Large intestine (tissue), 3 donors: ENCODE results near the gene RAD9A. TPM values are rescaled to one million over a fixed set of nuclear protein-coding genes. Genes with fewer than 3 reads are reported as not detected.

Experiments used
- DNase-seq, 2 donors: peaks; one replicate each; pipeline versions ENCODE4 v3.0.0 to v3.0.0-alpha.2; 2013
- H3K27ac ChIP-seq: one replicate; pipeline ENCODE4 v1.5.1; 2013; ENCODE audit warnings: low read length
- H3K27me3 ChIP-seq: 2 replicates; pipeline ENCODE4 v1.6.1; 2013; ENCODE audit warnings: low read length; ENCODE audit not compliant: control insufficient read depth, insufficient read depth
- H3K36me3 ChIP-seq: 2 replicates; pipeline ENCODE4 v1.6.1; 2013; ENCODE audit warnings: low read length; ENCODE audit not compliant: control insufficient read depth, insufficient read depth
- H3K4me1 ChIP-seq: one replicate; pipeline ENCODE4 v1.6.1; 2013; ENCODE audit warnings: low read length; ENCODE audit not compliant: control insufficient read depth, insufficient read depth
- H3K4me3 ChIP-seq: one replicate; pipeline ENCODE4 v1.5.1; 2013; ENCODE audit warnings: low read length
- H3K9me3 ChIP-seq: one replicate; pipeline ENCODE4 v1.6.1; 2013; ENCODE audit warnings: mild to moderate bottlenecking, low read depth, low read length, moderate library complexity; ENCODE audit not compliant: control insufficient read depth
- WGBS: methylation state at CpG from one replicate; pipeline ENCODE4 v1.1.5; 2013; ENCODE audit warnings: low lambda C conversion rate; ENCODE audit not compliant: insufficient coverage; 5-methylcytosine and 5-hydroxymethylcytosine counted together
- polyA plus RNA-seq: library from polyadenylated mRNA; unstranded; fragments of 120-200 nt; gene quantifications from one replicate; pipeline ENCODE4 v1.2.1, GENCODE V29; 2013

RAD9A gene
- polyA plus RNA-seq, 1 donor = 22.1 TPM

- Histone ChIP-seq H3K36me3 (peaks cover 6% of the 10 kb centered on the region), H3K27ac (peak overlapping the region; percentile 66), H3K4me3 (no peak overlapping the region), H3K9me3 (no peaks in the 10 kb centered on the region), H3K27me3 (no peaks in the 10 kb centered on the region), H3K4me1 (peaks cover 74% of the 10 kb centered on the region)
- no CpG with 5 or more reads among the region's 11 CpGs for WGBS
- DNase-seq = peak; percentile 80 to 86
Observed at GRCh38 chr11:67351275-67352005, 40.3 kb upstream of the RAD9A start.

- peak overlapping the region; percentile 74 for H3K4me3 ChIP-seq
- no peaks in the 10 kb centered on the region for H3K9me3 ChIP-seq
- WGBS = no CpG with 5 or more reads among the region's 25 CpGs
- no peaks in the 10 kb centered on the region for H3K27me3 ChIP-seq
- DNase-seq = no peak
- peak overlapping the region; percentile 94 for H3K27ac ChIP-seq
- H3K36me3 ChIP-seq = peaks cover 6% of the 10 kb centered on the region
- H3K4me1 ChIP-seq = peaks cover 75% of the 10 kb centered on the region
Observed at GRCh38 chr11:67352546-67353316, 39.1 kb upstream of the RAD9A start.

GRCh38 chr11:67353317-67354074 is 38.3 kb upstream of the RAD9A start, which contains the start of gene POLD4:
POLD4 (minus strand) TSS chr11:67353546; CDS start chr11:67353399, 147 bp downstream.
- DNase-seq = peak; percentile 94 to 98
- H3K27me3 ChIP-seq = no peaks in the 10 kb centered on the region
- peak within 1 kb of the TSS; percentile 94 for H3K27ac ChIP-seq
- no peaks in the 10 kb centered on the region for H3K9me3 ChIP-seq
- peaks cover 70% of the 10 kb centered on the region for H3K4me1 ChIP-seq
- H3K36me3 ChIP-seq = peaks cover 6% of the 10 kb centered on the region
- H3K4me3 ChIP-seq = peak within 1 kb of the TSS; percentile 74
- WGBS = no CpG with 5 or more reads among the region's 37 CpGs

- H3K4me3 ChIP-seq = peak overlapping the region; percentile 74
- peaks cover 66% of the 10 kb centered on the region for H3K4me1 ChIP-seq
- no peaks in the 10 kb centered on the region for H3K27me3 ChIP-seq
- H3K27ac ChIP-seq = peak overlapping the region; percentile 94
- WGBS = no CpG with 5 or more reads among the region's 8 CpGs
- H3K36me3 ChIP-seq = peaks cover 6% of the 10 kb centered on the region
- peak; percentile 93 to 98 for DNase-seq
- no peaks in the 10 kb centered on the region for H3K9me3 ChIP-seq
Observed at GRCh38 chr11:67354075-67355022, 37.4 kb upstream of the RAD9A start.

- no peak overlapping the region for H3K4me3 ChIP-seq
- peak in 1 of 2 donors; percentile 59 for DNase-seq
- no peaks in the 10 kb centered on the region for H3K9me3 ChIP-seq
- H3K36me3 ChIP-seq = peaks cover 6% of the 10 kb centered on the region
- H3K4me1 ChIP-seq = peaks cover 59% of the 10 kb centered on the region
- no peaks in the 10 kb centered on the region for H3K27me3 ChIP-seq
- peak overlapping the region; percentile 94 for H3K27ac ChIP-seq
- WGBS = no CpG with 5 or more reads among the region's 11 CpGs
Observed at GRCh38 chr11:67355023-67355793, 36.6 kb upstream of the RAD9A start.

GRCh38 chr11:67355794-67356386 is 35.9 kb upstream of the RAD9A start:
- Histone ChIP-seq H3K4me1 (peaks cover 58% of the 10 kb centered on the region), H3K9me3 (no peaks in the 10 kb centered on the region), H3K4me3 (no peak overlapping the region), H3K27me3 (no peaks in the 10 kb centered on the region), H3K27ac (peak overlapping the region; percentile 94), H3K36me3 (peaks cover 6% of the 10 kb centered on the region)
- WGBS = no CpG with 5 or more reads among the region's 4 CpGs
- DNase-seq = peak in 1 of 2 donors; percentile 51

- 0% methylated on average over 1 of the region's 4 CpGs for WGBS
- no peaks in the 10 kb centered on the region for H3K9me3 ChIP-seq
- H3K27me3 ChIP-seq = no peaks in the 10 kb centered on the region
- peaks cover 53% of the 10 kb centered on the region for H3K4me1 ChIP-seq
- H3K4me3 ChIP-seq = no peak overlapping the region
- DNase-seq = no peak
- H3K36me3 ChIP-seq = peaks cover 2% of the 10 kb centered on the region
- peak overlapping the region; percentile 94 for H3K27ac ChIP-seq
Observed at GRCh38 chr11:67356387-67356863, 35.4 kb upstream of the RAD9A start.

GRCh38 chr11:67356864-67357561 is 34.8 kb upstream of the RAD9A start:
- Histone ChIP-seq H3K4me1 (peaks cover 49% of the 10 kb centered on the region), H3K36me3 (no peaks in the 10 kb centered on the region), H3K27me3 (no peaks in the 10 kb centered on the region), H3K27ac (peak overlapping the region; percentile 94), H3K9me3 (no peaks in the 10 kb centered on the region), H3K4me3 (no peak overlapping the region)
- WGBS = no CpG with 5 or more reads among the region's 3 CpGs
- peak; percentile 75 to 82 for DNase-seq
